Islet precursor cell (in vitro differentiated cells): Measurements from ENCODE around the gene NF1.

Experiments
- DNase-seq: peaks from one replicate; pipeline ENCODE4 v3.0.0-alpha.2; 2018

Gene NF1, protein sequence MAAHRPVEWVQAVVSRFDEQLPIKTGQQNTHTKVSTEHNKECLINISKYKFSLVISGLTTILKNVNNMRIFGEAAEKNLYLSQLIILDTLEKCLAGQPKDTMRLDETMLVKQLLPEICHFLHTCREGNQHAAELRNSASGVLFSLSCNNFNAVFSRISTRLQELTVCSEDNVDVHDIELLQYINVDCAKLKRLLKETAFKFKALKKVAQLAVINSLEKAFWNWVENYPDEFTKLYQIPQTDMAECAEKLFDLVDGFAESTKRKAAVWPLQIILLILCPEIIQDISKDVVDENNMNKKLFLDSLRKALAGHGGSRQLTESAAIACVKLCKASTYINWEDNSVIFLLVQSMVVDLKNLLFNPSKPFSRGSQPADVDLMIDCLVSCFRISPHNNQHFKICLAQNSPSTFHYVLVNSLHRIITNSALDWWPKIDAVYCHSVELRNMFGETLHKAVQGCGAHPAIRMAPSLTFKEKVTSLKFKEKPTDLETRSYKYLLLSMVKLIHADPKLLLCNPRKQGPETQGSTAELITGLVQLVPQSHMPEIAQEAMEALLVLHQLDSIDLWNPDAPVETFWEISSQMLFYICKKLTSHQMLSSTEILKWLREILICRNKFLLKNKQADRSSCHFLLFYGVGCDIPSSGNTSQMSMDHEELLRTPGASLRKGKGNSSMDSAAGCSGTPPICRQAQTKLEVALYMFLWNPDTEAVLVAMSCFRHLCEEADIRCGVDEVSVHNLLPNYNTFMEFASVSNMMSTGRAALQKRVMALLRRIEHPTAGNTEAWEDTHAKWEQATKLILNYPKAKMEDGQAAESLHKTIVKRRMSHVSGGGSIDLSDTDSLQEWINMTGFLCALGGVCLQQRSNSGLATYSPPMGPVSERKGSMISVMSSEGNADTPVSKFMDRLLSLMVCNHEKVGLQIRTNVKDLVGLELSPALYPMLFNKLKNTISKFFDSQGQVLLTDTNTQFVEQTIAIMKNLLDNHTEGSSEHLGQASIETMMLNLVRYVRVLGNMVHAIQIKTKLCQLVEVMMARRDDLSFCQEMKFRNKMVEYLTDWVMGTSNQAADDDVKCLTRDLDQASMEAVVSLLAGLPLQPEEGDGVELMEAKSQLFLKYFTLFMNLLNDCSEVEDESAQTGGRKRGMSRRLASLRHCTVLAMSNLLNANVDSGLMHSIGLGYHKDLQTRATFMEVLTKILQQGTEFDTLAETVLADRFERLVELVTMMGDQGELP (N-terminal part only)

GRCh38 chr17:31094600-31095235 is at the start of gene NF1:
NF1 (plus strand) TSS chr17:31094977; CDS start chr17:31095310, 333 bp downstream.
- DNase-seq, result peak; percentile 99

DNA sequence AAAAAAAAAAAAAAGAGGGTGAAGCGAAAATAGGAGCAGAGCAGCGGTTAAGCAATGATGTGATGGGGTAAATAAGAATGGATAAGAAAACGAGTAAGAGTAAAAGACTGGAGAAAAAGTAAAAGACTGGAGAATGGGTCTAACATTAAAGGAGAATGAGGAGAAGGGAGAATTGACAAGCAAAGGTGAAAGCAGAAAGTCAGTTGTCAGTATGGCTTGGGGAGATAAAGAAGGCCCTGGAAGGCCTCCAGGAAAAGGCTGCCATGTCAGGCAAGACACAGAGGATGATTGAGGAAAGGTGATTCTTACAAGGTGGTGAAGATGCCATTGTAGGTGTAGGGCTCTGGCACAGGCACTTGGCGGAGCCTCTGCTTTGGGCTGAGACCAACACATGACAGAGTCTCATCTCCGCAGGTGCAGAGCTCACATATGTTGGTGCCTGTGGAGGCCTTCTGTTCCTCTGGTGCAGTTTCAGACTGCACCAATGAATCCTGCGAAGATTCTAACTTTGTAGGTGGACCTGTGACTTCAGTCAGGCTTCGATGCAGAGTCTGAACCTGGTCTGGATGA is 47.8 kb upstream of the NF1 start:
- peak; percentile 2 for DNase-seq

GRCh38 chr17:31048142-31048541 is 46.6 kb upstream of the NF1 start:
- DNase-seq, result peak; percentile 27

- peak; percentile 14 for DNase-seq
These were observed 46.0 kb upstream of the NF1 start for GRCh38 chr17:31048780-31049179.

DNA sequence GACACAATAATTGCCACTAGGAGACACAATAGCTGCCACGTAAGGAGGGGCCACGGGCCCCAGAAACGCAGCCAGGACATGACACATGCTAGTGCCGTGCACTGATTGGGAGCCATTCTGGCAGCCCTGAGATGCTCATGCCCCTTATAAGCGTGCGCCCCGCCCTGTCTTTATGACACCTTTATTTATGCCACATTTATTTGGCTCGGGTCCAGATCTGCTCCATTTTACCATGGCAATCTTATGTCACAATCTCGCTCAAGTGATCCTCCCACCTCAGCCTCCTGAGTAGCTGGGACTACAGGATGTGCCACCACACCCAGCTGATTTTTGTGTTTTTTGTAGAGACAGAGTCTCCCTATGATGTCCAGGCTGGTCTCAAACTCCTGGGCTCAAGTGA is 43.8 kb upstream of the NF1 start:
- DNase-seq, result peak; percentile 34

GRCh38 chr17:31051506-31051905 is 43.3 kb upstream of the NF1 start:
- DNase-seq, result no peak

DNA sequence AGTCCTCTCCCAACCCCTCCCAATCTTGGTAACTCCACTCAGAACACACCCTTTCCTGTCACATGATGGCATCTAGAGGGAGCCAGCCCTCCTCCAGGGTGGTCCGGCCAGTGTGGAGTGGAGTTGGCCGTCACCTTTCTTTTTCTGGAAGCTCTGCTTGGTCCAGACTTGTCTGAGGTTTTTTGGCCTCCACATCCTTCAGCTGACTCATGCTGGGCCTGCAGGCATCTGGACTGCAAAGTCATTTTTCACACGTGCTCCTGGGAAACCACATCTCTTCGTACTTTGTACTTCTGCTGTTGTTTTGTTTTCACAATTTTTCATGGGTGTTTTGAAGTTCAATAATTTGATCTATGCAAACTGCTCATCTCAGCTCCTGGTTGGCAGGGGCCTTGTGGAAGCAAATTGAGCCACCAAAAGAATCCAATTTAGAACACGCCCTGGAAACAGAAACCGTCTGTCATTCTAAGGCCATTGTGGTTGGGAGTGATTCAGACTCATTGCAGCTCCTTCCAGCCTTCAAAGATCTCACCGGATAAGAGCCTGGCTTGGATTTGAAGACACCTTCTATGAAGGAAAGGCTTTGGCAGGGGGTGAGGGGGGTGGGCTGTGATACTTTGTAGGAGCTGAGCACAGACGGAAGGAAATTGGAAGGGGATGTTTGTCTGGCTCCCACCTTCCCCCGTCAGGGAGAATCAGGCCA is 42.4 kb upstream of the NF1 start:
- DNase-seq, result peak; percentile 97

DNA sequence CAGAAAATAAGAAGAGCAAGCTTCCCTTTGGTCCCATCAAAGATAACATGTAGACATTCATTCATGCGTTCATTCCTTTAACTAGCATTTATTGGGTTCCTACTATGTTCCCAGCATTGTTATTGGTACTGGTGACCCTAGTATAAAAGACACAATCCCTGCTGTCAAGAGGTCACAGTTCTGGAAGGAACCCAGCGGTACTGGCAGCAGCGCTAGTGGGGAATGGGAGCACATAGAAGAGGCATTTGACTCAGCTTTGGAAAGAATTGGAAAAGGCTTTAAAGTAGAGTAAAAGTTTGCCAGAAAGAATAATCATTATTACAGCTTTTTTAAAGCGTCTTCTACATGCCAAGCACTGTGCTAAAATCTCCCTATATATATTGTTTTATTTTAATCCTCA is 41.7 kb upstream of the NF1 start:
- DNase-seq, result no peak

DNA sequence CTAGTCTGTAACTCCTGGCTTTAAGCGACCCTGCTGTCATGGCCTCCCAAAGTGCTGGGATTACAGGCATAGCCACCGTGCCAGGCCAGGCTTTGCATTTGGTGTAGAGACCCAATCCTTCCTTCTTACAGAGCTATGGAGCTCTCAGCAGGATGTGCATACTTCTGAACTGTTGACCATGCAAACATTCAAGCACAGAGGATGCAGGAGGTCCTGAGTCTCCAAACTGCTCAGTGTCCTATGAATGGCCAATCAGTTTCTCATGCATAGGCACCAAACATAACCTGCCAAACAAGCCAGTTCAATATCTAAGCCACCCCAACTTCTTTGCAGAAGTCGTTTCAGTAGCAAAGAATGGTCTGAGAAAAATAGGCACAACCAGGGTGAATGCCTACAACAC is 40.0 kb upstream of the NF1 start:
- DNase-seq, result no peak

- DNase-seq, result no peak
These were observed 35.8 kb upstream of the NF1 start for GRCh38 chr17:31058976-31059375.

DNA sequence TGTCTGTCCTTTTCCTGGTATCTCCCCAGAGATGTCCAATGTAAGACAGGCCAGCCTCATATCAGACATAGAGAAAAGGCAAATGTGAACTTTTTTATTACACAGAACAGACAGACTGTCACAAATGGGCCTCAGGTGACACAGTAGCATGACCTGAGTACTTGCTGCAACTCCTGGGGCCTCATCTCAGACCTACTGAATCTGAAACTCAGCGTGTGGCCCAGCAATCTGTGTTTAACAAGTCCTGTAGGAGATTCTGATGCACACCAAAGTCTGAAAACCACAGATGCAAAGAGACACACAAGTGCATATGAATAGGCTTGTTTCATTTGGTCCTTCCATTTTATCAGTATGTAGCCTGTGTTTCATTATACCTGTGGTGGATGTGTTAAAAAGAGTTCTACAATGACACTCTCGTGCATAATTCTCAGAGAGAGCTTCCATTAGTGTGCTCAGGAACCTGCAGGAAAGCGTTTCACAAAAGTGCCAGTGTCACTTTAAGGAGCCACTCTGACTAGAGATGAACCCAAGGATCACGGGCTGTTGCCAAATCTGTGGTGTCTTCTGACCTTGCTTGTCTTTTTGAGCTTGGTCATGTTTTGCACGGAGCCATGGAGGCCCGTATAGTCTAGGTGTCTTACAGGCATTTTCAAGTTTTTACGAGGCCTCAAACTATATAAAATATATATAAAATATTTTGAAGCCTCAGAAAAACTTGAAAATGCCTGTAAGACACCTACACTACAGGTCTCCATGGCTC is 33.8 kb upstream of the NF1 start:
- peak; percentile 43 for DNase-seq

GRCh38 chr17:31061678-31062077 is 33.1 kb upstream of the NF1 start:
- DNase-seq, result peak; percentile 63

- DNase-seq, result peak; percentile 16
These were observed 32.4 kb upstream of the NF1 start for GRCh38 chr17:31062346-31062745.

- no peak for DNase-seq
These were observed 30.1 kb upstream of the NF1 start for GRCh38 chr17:31064707-31065106.

GRCh38 chr17:31067691-31068184 is 27.0 kb upstream of the NF1 start:
- DNase-seq, result no peak

- peak; percentile 75 for DNase-seq
These were observed 26.5 kb upstream of the NF1 start for GRCh38 chr17:31068291-31068690.

- peak; percentile 93 for DNase-seq
These were observed 22.6 kb upstream of the NF1 start for GRCh38 chr17:31072186-31072585.

- no peak for DNase-seq
These were observed 21.4 kb upstream of the NF1 start for GRCh38 chr17:31073411-31073810.

DNA sequence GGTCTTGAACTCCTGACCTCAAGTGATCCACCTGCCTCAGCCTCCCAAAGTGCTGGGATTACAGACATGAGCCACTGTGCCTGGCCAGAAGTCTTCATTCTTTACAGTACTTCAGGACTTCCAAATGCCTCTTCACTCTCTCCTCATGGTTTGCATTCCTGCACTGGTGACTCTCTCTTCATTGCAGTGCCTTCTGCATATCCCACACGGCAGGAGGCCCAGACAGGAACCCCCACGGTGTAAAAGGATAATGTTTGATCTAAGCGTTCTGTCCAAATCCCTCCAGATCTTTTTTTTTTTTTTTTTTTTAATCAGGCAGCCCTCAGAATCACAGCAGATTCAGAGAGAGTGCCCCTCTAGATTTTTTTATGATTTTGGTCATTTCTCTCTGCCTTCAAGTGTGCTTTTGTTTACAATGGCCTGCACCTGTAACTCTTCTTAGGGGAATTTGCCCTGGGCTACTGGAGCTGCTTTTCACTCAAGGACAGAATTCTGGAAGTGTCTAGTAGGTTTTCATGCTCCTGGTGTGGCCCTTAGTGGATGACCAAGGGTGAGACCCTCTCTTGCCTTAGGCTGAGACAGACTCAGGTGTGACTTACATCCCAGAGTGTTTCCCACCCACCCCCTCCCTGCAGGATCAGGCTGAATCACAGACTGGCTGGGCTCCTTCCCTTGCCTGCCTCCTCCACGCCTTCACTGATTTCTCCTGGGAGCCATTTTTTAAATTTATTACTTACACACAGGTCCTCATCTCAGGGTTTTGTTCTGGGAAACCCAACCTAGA is 19.8 kb upstream of the NF1 start:
- peak; percentile 96 for DNase-seq

- DNase-seq, result no peak
These were observed 16.5 kb upstream of the NF1 start for GRCh38 chr17:31078290-31078689.
